ENCODE results near the gene ZSCAN5C.

DNA sequence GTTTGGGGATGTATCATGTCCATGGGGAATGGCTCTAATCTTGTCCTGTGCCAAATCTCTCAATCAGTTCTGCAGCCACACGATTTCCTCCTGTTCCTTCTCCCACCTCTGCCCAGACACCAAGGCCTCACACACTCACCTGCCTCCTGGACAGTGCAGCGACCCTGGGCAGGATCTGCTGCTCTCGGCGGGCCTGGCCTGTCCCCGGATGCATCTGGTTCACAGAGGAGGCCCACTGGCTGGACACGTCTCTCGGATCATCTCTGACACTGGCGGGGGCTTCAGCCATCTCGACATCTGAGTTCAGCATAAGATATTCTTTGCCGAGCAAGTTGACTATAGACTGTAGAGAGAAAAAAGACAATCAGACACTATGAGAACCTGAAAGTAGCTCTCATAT, 10.4 kb upstream of the ZSCAN5C start:
- no peak for TF ChIP-seq FOS (IDR thresholded peaks at IDR 0.05; ENCODE audit: borderline replicate concordance, insufficient read depth, low read length)
- TF ChIP-seq, protein P1, sequence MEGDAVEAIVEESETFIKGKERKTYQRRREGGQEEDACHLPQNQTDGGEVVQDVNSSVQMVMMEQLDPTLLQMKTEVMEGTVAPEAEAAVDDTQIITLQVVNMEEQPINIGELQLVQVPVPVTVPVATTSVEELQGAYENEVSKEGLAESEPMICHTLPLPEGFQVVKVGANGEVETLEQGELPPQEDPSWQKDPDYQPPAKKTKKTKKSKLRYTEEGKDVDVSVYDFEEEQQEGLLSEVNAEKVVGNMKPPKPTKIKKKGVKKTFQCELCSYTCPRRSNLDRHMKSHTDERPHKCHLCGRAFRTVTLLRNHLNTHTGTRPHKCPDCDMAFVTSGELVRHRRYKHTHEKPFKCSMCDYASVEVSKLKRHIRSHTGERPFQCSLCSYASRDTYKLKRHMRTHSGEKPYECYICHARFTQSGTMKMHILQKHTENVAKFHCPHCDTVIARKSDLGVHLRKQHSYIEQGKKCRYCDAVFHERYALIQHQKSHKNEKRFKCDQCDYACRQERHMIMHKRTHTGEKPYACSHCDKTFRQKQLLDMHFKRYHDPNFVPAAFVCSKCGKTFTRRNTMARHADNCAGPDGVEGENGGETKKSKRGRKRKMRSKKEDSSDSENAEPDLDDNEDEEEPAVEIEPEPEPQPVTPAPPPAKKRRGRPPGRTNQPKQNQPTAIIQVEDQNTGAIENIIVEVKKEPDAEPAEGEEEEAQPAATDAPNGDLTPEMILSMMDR (IDR thresholded peaks at IDR 0.05; ENCODE audit: extremely low read depth in 1 of 2, insufficient read depth in 1 of 2, low read depth in 1 of 2, low read length in 2 of 2), result no peak

All from endothelial cell of umbilical vein (primary cell).